Lung (tissue), 12 donors: Measurements from ENCODE around the gene C1orf52. TPM values are rescaled to one million over a fixed set of nuclear protein-coding genes. Genes with fewer than 3 reads are reported as not detected.
A peak's percentile ranks its signal among the peaks of the same experiment; 100 is the strongest.
"Not testable (repeated sequence)": the region's sequence is repeated elsewhere in the genome, so short reads cannot be mapped to it uniquely, and the experiment has no call there.

Source experiments
- ATAC-seq: fragments of 200-7000 bp; cut with Tn5 transposase; one replicate; pipeline ENCODE4 v1.9.1; 2020; ENCODE audit warnings: moderate number of reproducible peaks; ENCODE audit not compliant: insufficient read depth, low FRiP score
- DNase-seq, 3 donors: peaks; one replicate each; pipeline ENCODE4 v3.0.0-alpha.2; 2013 to 2017
- H3K27ac ChIP-seq, 2 donors: one replicate each; pipeline ENCODE4 v1.5.1; 2013; ENCODE audit warnings: mild to moderate bottlenecking in 2 of 2, moderate library complexity in 2 of 2, control low read depth in 1 of 2, inconsistent platforms in 1 of 2, low read depth in 1 of 2, low read length in 1 of 2
- H3K27me3 ChIP-seq, 3 donors: one replicate each; pipeline ENCODE4 v1.5.1; 2013; ENCODE audit warnings: low read length in 2 of 3; ENCODE audit not compliant: control insufficient read depth in 3 of 3, insufficient read depth in 3 of 3
- H3K36me3 ChIP-seq, 4 donors: one replicate each; pipeline ENCODE4 v1.5.1; 2013; ENCODE audit warnings: low read length in 4 of 4, mild to moderate bottlenecking in 1 of 4, moderate library complexity in 1 of 4; ENCODE audit not compliant: control insufficient read depth in 4 of 4, insufficient read depth in 4 of 4
- H3K4me1 ChIP-seq, 5 donors: one replicate each; pipeline ENCODE4 v1.5.1; 2013; ENCODE audit warnings: low read length in 5 of 5, mild to moderate bottlenecking in 2 of 5, moderate library complexity in 1 of 5; ENCODE audit not compliant: control insufficient read depth in 5 of 5, insufficient read depth in 5 of 5
- H3K4me3 ChIP-seq: one replicate; pipeline ENCODE4 v1.5.1; 2013; ENCODE audit warnings: mild to moderate bottlenecking, control low read depth, moderate library complexity
- H3K9ac ChIP-seq, 2 donors: one replicate each; pipeline ENCODE4 v1.5.1; 2013; ENCODE audit warnings: low read length in 2 of 2, control low read depth in 1 of 2; ENCODE audit not compliant: insufficient read depth in 1 of 2
- H3K9me3 ChIP-seq, 4 donors: one replicate each; pipeline ENCODE4 v1.5.1; 2013; ENCODE audit warnings: low read length in 3 of 4, mild to moderate bottlenecking in 1 of 4, moderate library complexity in 1 of 4; ENCODE audit not compliant: control insufficient read depth in 4 of 4, insufficient read depth in 3 of 4
- WGBS, 2 donors: extraction: QIAGEN DNeasy Blood & Tissue Kit; methylation state at CpG; one replicate each; pipeline ENCODE4 v1.1.7; 2013; 5-methylcytosine and 5-hydroxymethylcytosine counted together
- polyA plus RNA-seq, 2 donors: library from polyadenylated mRNA; stranded (reverse); fragments of 200-250 nt; gene quantifications; one replicate each; pipeline ENCODE4 v1.2.1, GENCODE V29; 2013
- total RNA-seq, 2 donors: library from RNA; depleted of rRNA in 1 of 2; stranded (reverse); fragments of >200 nt in 1 of 2; gene quantifications; one replicate each; pipeline ENCODE4 v1.2.1, GENCODE V29; 2014 to 2021
- TF ChIP-seq, protein P1 (sequence below): IDR thresholded peaks from 2 replicates; pipeline ENCODE4 v1.5.1; 2012; ENCODE audit warnings: mild to moderate bottlenecking; ENCODE audit errors: control extremely low read depth, extremely low read depth
- donor health status: control.
- donor health status: control.
- donor health status: Bipolar disorder and iron deficiency.
- donor health status: healthy.
- donor health status: DM: yes; HTN: yes; CAD: no.

C1orf52 gene
- total and polyA plus RNA-seq, 4 donors, result 18.8 to 38.2 (median 28.3) TPM

GRCh38 chr1:85262985-85263384 is 3.5 kb upstream of the C1orf52 start:
- ATAC-seq, result no peak
- no peaks in the 10 kb centered on the region for H3K27me3 ChIP-seq
- H3K9ac ChIP-seq, result no peak overlapping the region
- H3K27ac ChIP-seq, result no peak overlapping the region
- peaks cover 0 to 17% (median 6%) of the 10 kb centered on the region in 5 donors for H3K4me1 ChIP-seq
- TF ChIP-seq, protein P1, sequence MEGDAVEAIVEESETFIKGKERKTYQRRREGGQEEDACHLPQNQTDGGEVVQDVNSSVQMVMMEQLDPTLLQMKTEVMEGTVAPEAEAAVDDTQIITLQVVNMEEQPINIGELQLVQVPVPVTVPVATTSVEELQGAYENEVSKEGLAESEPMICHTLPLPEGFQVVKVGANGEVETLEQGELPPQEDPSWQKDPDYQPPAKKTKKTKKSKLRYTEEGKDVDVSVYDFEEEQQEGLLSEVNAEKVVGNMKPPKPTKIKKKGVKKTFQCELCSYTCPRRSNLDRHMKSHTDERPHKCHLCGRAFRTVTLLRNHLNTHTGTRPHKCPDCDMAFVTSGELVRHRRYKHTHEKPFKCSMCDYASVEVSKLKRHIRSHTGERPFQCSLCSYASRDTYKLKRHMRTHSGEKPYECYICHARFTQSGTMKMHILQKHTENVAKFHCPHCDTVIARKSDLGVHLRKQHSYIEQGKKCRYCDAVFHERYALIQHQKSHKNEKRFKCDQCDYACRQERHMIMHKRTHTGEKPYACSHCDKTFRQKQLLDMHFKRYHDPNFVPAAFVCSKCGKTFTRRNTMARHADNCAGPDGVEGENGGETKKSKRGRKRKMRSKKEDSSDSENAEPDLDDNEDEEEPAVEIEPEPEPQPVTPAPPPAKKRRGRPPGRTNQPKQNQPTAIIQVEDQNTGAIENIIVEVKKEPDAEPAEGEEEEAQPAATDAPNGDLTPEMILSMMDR, result no peak
- H3K36me3 ChIP-seq, result peaks cover 5 to 15% (median 10%) of the 10 kb centered on the region in 4 donors
- no peaks in the 10 kb centered on the region for H3K9me3 ChIP-seq
- H3K4me3 ChIP-seq, result no peak overlapping the region
- peak in 1 of 3 donors; percentile 27 for DNase-seq

GRCh38 chr1:85259912-85260274 is 431 bp upstream of the C1orf52 start:
- TF ChIP-seq, protein P1, result no peak
- ATAC-seq, result peak; percentile 41
- Histone ChIP-seq H3K27me3 (no peaks in the 10 kb centered on the region), H3K9ac (peak overlapping the region; percentile 32 to 92), H3K36me3 (peaks cover 1 to 19% (median 7%) of the 10 kb centered on the region in 4 donors), H3K9me3 (no peaks in the 10 kb centered on the region), H3K4me1 (peaks cover 1 to 26% (median 12%) of the 10 kb centered on the region in 5 donors), H3K27ac (peak overlapping the region; percentile 76 to 83), H3K4me3 (no peak overlapping the region)
- WGBS, 2 donors, result 22 to 36% methylated on average over 7 of the region's 7 CpGs
- peak in 2 of 3 donors; percentile 96 for DNase-seq

GRCh38 chr1:85258536-85259117 is 835 bp downstream of the C1orf52 start:
- Histone ChIP-seq H3K36me3 (peaks cover 1 to 22% (median 10%) of the 10 kb centered on the region in 4 donors), H3K4me1 (peaks cover 1 to 26% (median 12%) of the 10 kb centered on the region in 5 donors), H3K27me3 (no peaks in the 10 kb centered on the region), H3K4me3 (peak overlapping the region; percentile 94), H3K9ac (peak overlapping the region; percentile 58 to 86), H3K9me3 (no peaks in the 10 kb centered on the region), H3K27ac (peak overlapping the region in 1 of 2 donors; percentile 81)
- ATAC-seq, result no peak
- TF ChIP-seq, protein P1, result no peak
- 5% methylated on average over 19 of the region's 19 CpGs for WGBS, 2 donors
- no peak for DNase-seq

GRCh38 chr1:85249042-85249441 is 10.4 kb downstream of the C1orf52 start:
- DNase-seq, result not testable (repeated sequence)
- WGBS, 2 donors, result 95 to 96% methylated on average over 3 of the region's 3 CpGs

More at GRCh38 chr1:85249042-85249441, 10.4 kb downstream of the C1orf52 start:
- H3K9ac ChIP-seq, H3K4me3 ChIP-seq, H3K27me3 ChIP-seq, H3K36me3 ChIP-seq, H3K27ac ChIP-seq, H3K9me3 ChIP-seq, ATAC-seq: not testable (repeated sequence)
- peaks cover 0 to 16% (median 10%) of the 10 kb centered on the region in 5 donors for H3K4me1 ChIP-seq
